Psoas muscle (tissue), 8 donors: ENCODE data around the gene SLAMF8. TPM values are rescaled to one million over a fixed set of nuclear protein-coding genes. Genes with fewer than 3 reads are reported as not detected.

Source experiments
- ATAC-seq, 4 donors: fragments of 200-7000 bp; cut with Tn5 transposase; one replicate each; pipeline ENCODE4 v1.9.1; 2020; ENCODE audit warnings: moderate library complexity in 3 of 4, mild to moderate bottlenecking in 2 of 4
- DNase-seq, 2 donors: peaks; one replicate each; pipeline ENCODE4 v3.0.0-alpha.2; 2020
- H3K27ac ChIP-seq: fragments of 200-600 bp; one replicate; pipeline ENCODE4 v1.8.0; 2022
- H3K27me3 ChIP-seq, 3 donors: fragments of 200-600 bp in 1 of 3; one replicate each; pipeline versions ENCODE4 v1.6.1 to v1.8.0; 2013 to 2022; ENCODE audit warnings: low read length in 2 of 3, mild to moderate bottlenecking in 2 of 3, moderate library complexity in 1 of 3; ENCODE audit not compliant: insufficient read depth in 3 of 3
- H3K36me3 ChIP-seq, 2 donors: fragments of 200-600 bp in 1 of 2; one replicate each; pipeline versions ENCODE4 v1.6.1 to v1.8.0; 2013 to 2022; ENCODE audit warnings: low read depth in 1 of 2, mild to moderate bottlenecking in 1 of 2, moderate library complexity in 1 of 2; ENCODE audit not compliant: insufficient read depth in 1 of 2
- H3K4me1 ChIP-seq: fragments of 200-600 bp; one replicate; pipeline ENCODE4 v1.8.0; 2022
- H3K4me3 ChIP-seq: fragments of 200-600 bp; one replicate; pipeline ENCODE4 v1.8.0; 2022; ENCODE audit warnings: mild to moderate bottlenecking
- H3K9me3 ChIP-seq: fragments of 200-600 bp; one replicate; pipeline ENCODE4 v1.8.0; 2022
- CTCF ChIP-seq: fragments of 200-600 bp; IDR thresholded peaks from one replicate; pipeline ENCODE4 v1.8.0; 2022; ENCODE audit warnings: antibody characterized with exemption
- WGBS, 3 donors: extraction: QIAGEN DNeasy Blood & Tissue Kit; methylation state at CpG; one replicate each; pipeline versions ENCODE4 v1.1.6 to v1.1.7; 2013; 5-methylcytosine and 5-hydroxymethylcytosine counted together
- intact Hi-C, 2 donors: fragments of 100-400 bp; cut with DNase I; formaldehyde crosslinking; loops; one replicate each; pipeline versions ENCODE4 v1.11.0 to v1.14.2; 2022
- polyA plus RNA-seq, 3 donors: library from polyadenylated mRNA; stranded (reverse); fragments of 200-250 nt; gene quantifications; one replicate each; pipeline ENCODE4 v1.2.3, GENCODE V29; 2013
- total RNA-seq, 4 donors: library from RNA; stranded (reverse); fragmentation: NEBNext Ultra II Directional in 2 of 4; extraction: Animal tissue kit (Norgen Biotek cat#: 25700) in 2 of 4; gene quantifications; one replicate each; pipeline versions ENCODE4 v1.2.1 to v1.2.4, GENCODE V29; 2021 to 2023
- donor health status: healthy with polysubstance abuse.
- donor health status: DM: no; HTN: no; CAD: no; lungs with moderate emphysema.
- donor health status: Bipolar disorder and iron deficiency.
- donor health status: healthy.
- donor health status: DM: yes; HTN: yes; CAD: no.
- donor health status: DM: no; HTN: no; CAD: no.
- donor health status: DM: no; HTN: no; CAD: no.
- donor health status: DM: yes; HTN: yes; CAD: no.

Gene SLAMF8
- total and polyA plus RNA-seq, 7 donors, result 0.10 to 1.6 (median 1.1) TPM

- 92 to 95% (median 94%) methylated on average over 6 of the region's 6 CpGs for WGBS, 3 donors
- H3K27me3 ChIP-seq, result no peaks in the 10 kb centered on the region
- no peaks in the 10 kb centered on the region for H3K36me3 ChIP-seq
- no peak overlapping the region for H3K4me3 ChIP-seq
- ATAC-seq, result no peak
- H3K9me3 ChIP-seq, result no peaks in the 10 kb centered on the region
- no peak for DNase-seq
- no peak for TF ChIP-seq CTCF
- no peak overlapping the region for H3K27ac ChIP-seq
- intact Hi-C loops, result no loop called here
- H3K4me1 ChIP-seq, result no peaks in the 10 kb centered on the region
Observed at GRCh38 chr1:159877695-159878444, 51.2 kb downstream of the SLAMF8 start.

GRCh38 chr1:159879136-159879535 lies 52.5 kb downstream of the SLAMF8 start:
- intact Hi-C loops, result no loop called here
- 88 to 89% (median 88%) methylated on average over 3 of the region's 3 CpGs for WGBS, 3 donors
- no peak for TF ChIP-seq CTCF
- Histone ChIP-seq H3K4me3 (no peak overlapping the region), H3K9me3 (no peaks in the 10 kb centered on the region), H3K27me3 (no peaks in the 10 kb centered on the region), H3K4me1 (no peaks in the 10 kb centered on the region), H3K36me3 (no peaks in the 10 kb centered on the region), H3K27ac (no peak overlapping the region)
- ATAC-seq, result no peak
- no peak for DNase-seq

GRCh38 chr1:159879977-159880376 lies 53.3 kb downstream of the SLAMF8 start:
- no peaks in the 10 kb centered on the region for H3K4me1 ChIP-seq
- no peak overlapping the region for H3K27ac ChIP-seq
- no peaks in the 10 kb centered on the region for H3K9me3 ChIP-seq
- ATAC-seq, result no peak
- DNase-seq, result no peak
- no peaks in the 10 kb centered on the region for H3K27me3 ChIP-seq
- 83 to 93% (median 88%) methylated on average over 4 of the region's 4 CpGs for WGBS, 3 donors
- H3K36me3 ChIP-seq, result no peaks in the 10 kb centered on the region
- intact Hi-C loops, result no loop called here
- H3K4me3 ChIP-seq, result no peak overlapping the region
- no peak for TF ChIP-seq CTCF

- 92 to 95% (median 94%) methylated on average over 3 of the region's 3 CpGs for WGBS, 3 donors
- H3K4me3 ChIP-seq, result no peak overlapping the region
- ATAC-seq (no peak), DNase-seq (no peak)
- intact Hi-C loops, result no loop called here
- no peaks in the 10 kb centered on the region for H3K36me3 ChIP-seq
- no peaks in the 10 kb centered on the region for H3K9me3 ChIP-seq
- no peak overlapping the region for H3K27ac ChIP-seq
- H3K27me3 ChIP-seq, result no peaks in the 10 kb centered on the region
- no peaks in the 10 kb centered on the region for H3K4me1 ChIP-seq
- no peak for TF ChIP-seq CTCF
Observed at GRCh38 chr1:159880430-159880829, 53.8 kb downstream of the SLAMF8 start.
